ENCODE measurements around the gene CCDC28B.

Gene CCDC28B

GRCh38 chr1:32221980-32222755, 21.8 kb downstream of the CCDC28B start, which contains the start of the genes EIF3I and TMEM234:
Gene EIF3I, plus strand, starts transcription at chr1:32222407. Its CDS starts 35 bp downstream, at chr1:32222442.
Gene TMEM234, minus strand, starts transcription at chr1:32222353. Its CDS starts 31 bp downstream, at chr1:32222322.
- peak; percentile 91 for DNase-seq (ENCODE audit: low spot score)

- no peak for DNase-seq (ENCODE audit: low spot score)
These were observed 23.3 kb downstream of the CCDC28B start for GRCh38 chr1:32223683-32224082.

GRCh38 chr1:32224285-32224684, 23.9 kb downstream of the CCDC28B start:
- no peak for DNase-seq (ENCODE audit: low spot score)

GRCh38 chr1:32228771-32229170, 28.4 kb downstream of the CCDC28B start:
- DNase-seq (ENCODE audit: low spot score): no peak

GRCh38 chr1:32231843-32232432, 31.5 kb downstream of the CCDC28B start:
- DNase-seq (ENCODE audit: low spot score): no peak

GRCh38 chr1:32232558-32233304, 32.3 kb downstream of the CCDC28B start:
- DNase-seq (ENCODE audit: low spot score): no peak

GRCh38 chr1:32234792-32235191, 34.4 kb downstream of the CCDC28B start:
- no peak for DNase-seq (ENCODE audit: low spot score)

GRCh38 chr1:32239337-32239736, 38.9 kb downstream of the CCDC28B start:
- no peak for DNase-seq (ENCODE audit: low spot score)

GRCh38 chr1:32239790-32240139, 39.4 kb downstream of the CCDC28B start:
- no peak for DNase-seq (ENCODE audit: low spot score)

GRCh38 chr1:32240140-32240951, 40.0 kb downstream of the CCDC28B start:
- DNase-seq (ENCODE audit: low spot score): peak; percentile 68

- DNase-seq (ENCODE audit: low spot score): peak; percentile 30
These were observed 40.8 kb downstream of the CCDC28B start for GRCh38 chr1:32241001-32241763.

- DNase-seq (ENCODE audit: low spot score): no peak
These were observed 42.0 kb downstream of the CCDC28B start for GRCh38 chr1:32242341-32242851.

GRCh38 chr1:32246888-32247273, 46.5 kb downstream of the CCDC28B start, which contains the start of gene FAM167B:
Gene FAM167B, plus strand, starts transcription at chr1:32247222. Its CDS starts 200 bp downstream, at chr1:32247422.
- DNase-seq (ENCODE audit: low spot score): no peak

GRCh38 chr1:32247452-32247851, 47.1 kb downstream of the CCDC28B start:
- no peak for DNase-seq (ENCODE audit: low spot score)

- DNase-seq (ENCODE audit: low spot score): peak; percentile 70
These were observed 47.8 kb downstream of the CCDC28B start for GRCh38 chr1:32247983-32248889.

GRCh38 chr1:32249831-32250525, 49.6 kb downstream of the CCDC28B start:
- DNase-seq (ENCODE audit: low spot score): peak; percentile 92

GRCh38 chr1:32250893-32251716, 50.7 kb downstream of the CCDC28B start, which contains the start of gene LCK:
Gene LCK, plus strand, starts transcription at chr1:32251265. Its CDS starts 23,065 bp downstream, at chr1:32274330.
- DNase-seq (ENCODE audit: low spot score): peak; percentile 73

All from CD4-positive, alpha-beta T cell treated with Interleukin-6 at 100 ng/mL for 8 hours (primary cell).